ENCODE measurements around the gene METTL26. TPM values are rescaled to one million over a fixed set of nuclear protein-coding genes. Genes with fewer than 3 reads are reported as not detected.
A peak's percentile ranks its signal among the peaks of the same experiment; 100 is the strongest.

The METTL26 gene
- total and polyA plus RNA-seq, 10 of the 15 experiments (the other 5 are each of a cell fraction or from before 2014, with no cell fraction given): 5.4 to 163 (median 79.3) TPM

DNA sequence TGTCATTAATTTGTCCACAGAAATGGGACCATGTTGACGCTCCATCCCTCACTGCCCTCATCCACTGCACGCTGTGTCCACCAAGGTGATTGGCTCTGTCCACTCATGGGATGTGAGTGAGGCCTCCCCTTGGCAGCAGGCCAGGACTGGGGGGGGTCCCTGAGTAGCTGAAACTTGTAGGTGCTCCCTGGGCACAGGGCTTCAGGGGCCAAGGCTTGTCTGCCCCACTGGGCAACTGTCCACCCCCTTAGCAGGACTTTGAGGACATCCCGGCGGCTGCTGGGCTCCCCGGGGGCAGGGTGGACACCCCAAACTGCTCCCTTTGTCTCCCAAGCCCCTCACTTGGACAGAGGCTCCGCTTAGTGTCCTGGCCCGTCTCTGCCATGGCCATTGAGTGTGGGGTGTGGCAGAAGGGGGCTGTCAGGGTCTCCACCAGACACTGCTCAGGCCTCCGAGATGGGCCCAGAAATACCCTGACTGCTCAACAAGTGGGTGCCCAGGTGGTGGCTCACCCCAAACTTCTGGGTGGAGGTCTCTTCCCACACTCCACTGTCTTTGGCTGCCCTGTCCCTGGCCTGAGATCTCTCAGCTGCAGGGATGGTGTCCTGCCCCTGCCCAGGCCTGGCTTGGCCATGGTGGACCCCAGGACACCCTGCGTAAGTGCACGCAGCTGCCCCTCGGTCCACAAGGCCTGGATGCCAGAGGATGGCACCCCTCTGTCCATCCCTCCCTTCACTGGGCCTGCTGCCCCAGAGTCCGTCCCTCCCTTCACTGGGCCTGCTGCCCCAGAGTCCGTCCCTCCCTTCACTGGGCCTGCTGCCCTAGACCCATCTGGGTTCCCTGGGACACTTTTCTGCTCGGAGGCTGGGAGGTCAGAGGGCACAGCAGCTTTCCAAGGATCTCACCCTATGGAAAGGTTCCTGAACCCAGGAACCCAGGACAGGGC lies 49.2 kb downstream of the METTL26 start:
- no TSS peak for BruUV-seq (replicated peaks)
- 94% methylated on average over 14 of the region's 14 CpGs for WGBS (ENCODE audit: insufficient coverage, insufficient replicate concordance, low lambda C conversion rate, missing lambda C conversion rate)
- DNase-seq (ENCODE audit: low read depth, low spot score): no peak
- SMC1A ChIA-PET (ENCODE audit: uncharacterized antibody, unreplicated experiment): no interaction called here
- H3K36me3 ChIP-seq (ENCODE audit: control insufficient read depth in 2 of 2, insufficient read depth in 2 of 2, low read length in 1 of 2): no peaks in the 10 kb centered on the region
- intact Hi-C loops (cut with micrococcal nuclease; ENCODE audit: unreplicated experiment) (no loop called here), in situ Hi-C loops (cut with MboI) (no loop called here)
- ATAC-seq: no peak
- H3K9me3 ChIP-seq (replicated peaks; ENCODE audit: control insufficient read depth, insufficient read depth, low read length): no peaks in the 10 kb centered on the region
- RAD21 ChIA-PET (ENCODE audit: unreplicated experiment): interaction anchor here (0.8 kb wide), 1 partner anchor 22 kb away, joined by 3 read pairs; no protein-coding TSS in a partner anchor
- H2AFZ ChIP-seq (ENCODE audit: control insufficient read depth, low read depth, low read length): no peak overlapping the region
- H3K27ac ChIP-seq (ENCODE audit: control insufficient read depth, insufficient read depth): no peak overlapping the region
- no peaks in the 10 kb centered on the region for H3K27me3 ChIP-seq (replicated peaks in 1 of 2; ENCODE audit: control insufficient read depth in 2 of 2, insufficient read depth in 2 of 2, low read length in 1 of 2)
- H3K4me3 ChIP-seq: peak overlapping the region; percentile 94; the same call in 1 of the 2 replicates
- no peaks in the 10 kb centered on the region for H4K20me1 ChIP-seq (ENCODE audit: control insufficient read depth, insufficient read depth)
- CTCF ChIA-PET: interaction anchor here (1.8 kb wide), 1 partner anchor 8 kb away, joined by 5 read pairs; no protein-coding TSS in a partner anchor
- peak overlapping the region; percentile 70 for H3K4me2 ChIP-seq (ENCODE audit: control insufficient read depth, insufficient read depth)
- peak; percentile 59 for TF ChIP-seq POLR2A (IDR thresholded peaks at IDR 0.05; ENCODE audit: low read depth, low read length)
- peak; percentile 49; the same call in 1 of the 2 replicates for TF ChIP-seq POLR2AphosphoS5 (IDR thresholded peaks at IDR 0.05; ENCODE audit: low read length)
- TF ChIP-seq, protein P1, sequence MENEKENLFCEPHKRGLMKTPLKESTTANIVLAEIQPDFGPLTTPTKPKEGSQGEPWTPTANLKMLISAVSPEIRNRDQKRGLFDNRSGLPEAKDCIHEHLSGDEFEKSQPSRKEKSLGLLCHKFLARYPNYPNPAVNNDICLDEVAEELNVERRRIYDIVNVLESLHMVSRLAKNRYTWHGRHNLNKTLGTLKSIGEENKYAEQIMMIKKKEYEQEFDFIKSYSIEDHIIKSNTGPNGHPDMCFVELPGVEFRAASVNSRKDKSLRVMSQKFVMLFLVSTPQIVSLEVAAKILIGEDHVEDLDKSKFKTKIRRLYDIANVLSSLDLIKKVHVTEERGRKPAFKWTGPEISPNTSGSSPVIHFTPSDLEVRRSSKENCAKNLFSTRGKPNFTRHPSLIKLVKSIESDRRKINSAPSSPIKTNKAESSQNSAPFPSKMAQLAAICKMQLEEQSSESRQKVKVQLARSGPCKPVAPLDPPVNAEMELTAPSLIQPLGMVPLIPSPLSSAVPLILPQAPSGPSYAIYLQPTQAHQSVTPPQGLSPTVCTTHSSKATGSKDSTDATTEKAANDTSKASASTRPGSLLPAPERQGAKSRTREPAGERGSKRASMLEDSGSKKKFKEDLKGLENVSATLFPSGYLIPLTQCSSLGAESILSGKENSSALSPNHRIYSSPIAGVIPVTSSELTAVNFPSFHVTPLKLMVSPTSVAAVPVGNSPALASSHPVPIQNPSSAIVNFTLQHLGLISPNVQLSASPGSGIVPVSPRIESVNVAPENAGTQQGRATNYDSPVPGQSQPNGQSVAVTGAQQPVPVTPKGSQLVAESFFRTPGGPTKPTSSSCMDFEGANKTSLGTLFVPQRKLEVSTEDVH (IDR thresholded peaks at IDR 0.05; ENCODE audit: low read depth, partially characterized antibody): no peak
- peaks cover 28% of the 10 kb centered on the region for H3K79me2 ChIP-seq (ENCODE audit: control insufficient read depth, insufficient read depth, low read length)
- no peak for FAIRE-seq
- H3K4me1 ChIP-seq (ENCODE audit: control insufficient read depth, insufficient read depth, low read length): peaks cover 15% of the 10 kb centered on the region
- peak overlapping the region; percentile 46; the same call in 1 of the 2 replicates for H3K9ac ChIP-seq (ENCODE audit: control insufficient read depth, insufficient read depth, low read length)
- POLR2A ChIA-PET: interaction anchor here (0.6 to 2.5 kb wide), 3 partner anchors 16 to 220 kb away, joined by 5 to 7 read pairs (median 6); partner anchors contain the start of gene NHLRC4

Measured in GM12878 (cell line).